Femur (tissue), 1 donor: ENCODE results near the gene ABHD16B.
A peak's percentile ranks its signal among the peaks of the same experiment; 100 is the strongest.
"Not testable (repeated sequence)": the region's sequence is repeated elsewhere in the genome, so short reads cannot be mapped to it uniquely, and the experiment has no call there.

Experiments used
- DNase-seq: peaks from one replicate; pipeline ENCODE4 v3.0.0-alpha.2; 2017

The ABHD16B gene

DNA sequence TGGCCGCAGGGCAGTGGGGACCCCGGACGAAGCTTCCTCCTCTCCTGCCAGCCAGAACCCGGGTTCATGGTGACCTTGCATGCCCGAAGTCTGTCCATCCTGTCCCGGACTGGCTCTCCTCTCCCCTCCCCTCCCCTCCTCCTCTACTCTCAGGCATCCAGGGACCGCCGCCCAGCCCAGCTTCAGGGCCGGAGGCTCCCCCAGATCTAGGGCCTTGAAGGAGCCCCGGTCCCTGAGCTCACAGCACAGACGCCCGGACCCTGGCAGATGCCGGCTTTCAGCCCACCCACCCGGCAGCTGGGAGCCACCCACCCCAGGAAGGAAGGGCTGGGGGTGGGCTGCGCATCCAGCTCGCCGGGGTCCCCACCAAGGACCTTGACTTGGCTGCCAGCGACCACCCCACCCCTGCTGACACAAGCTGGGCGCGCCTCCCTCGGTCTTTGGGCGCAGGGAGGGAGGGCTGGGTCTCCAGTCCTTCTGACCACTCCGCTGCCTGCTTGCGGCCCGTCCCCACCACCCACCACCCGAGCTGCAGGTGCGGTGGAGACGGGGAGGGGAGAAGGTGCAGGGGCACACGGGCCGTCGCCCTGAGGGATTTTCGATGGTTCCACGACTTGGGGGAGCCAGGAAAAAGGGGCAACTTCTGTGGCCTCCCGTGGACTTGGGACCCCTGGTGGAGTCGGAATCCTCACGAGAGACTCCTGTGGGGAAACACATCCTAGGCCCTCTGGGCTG lies 5.8 kb upstream of the ABHD16B start:
- no peak for DNase-seq

DNA sequence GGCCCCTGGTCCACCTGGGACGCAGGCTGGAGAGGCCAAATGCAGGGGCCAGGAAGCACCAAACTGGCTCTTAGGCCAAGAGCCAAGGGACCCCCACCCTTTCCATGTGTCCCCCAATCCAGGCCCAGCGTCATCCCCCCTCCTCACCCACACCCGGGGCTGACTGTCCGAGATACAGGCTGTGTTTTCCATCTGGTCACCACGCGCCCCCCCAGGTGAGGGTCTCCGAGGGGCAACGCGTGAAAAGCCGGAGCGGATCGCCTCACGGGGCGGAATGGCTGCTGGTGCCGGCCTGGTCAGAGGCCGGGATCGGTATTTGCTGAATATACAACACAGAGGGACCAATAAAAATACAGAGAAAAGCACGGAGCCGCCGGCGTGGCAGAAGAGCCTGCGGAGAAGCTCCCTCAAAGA lies 5.2 kb upstream of the ABHD16B start:
- DNase-seq = no peak

DNA sequence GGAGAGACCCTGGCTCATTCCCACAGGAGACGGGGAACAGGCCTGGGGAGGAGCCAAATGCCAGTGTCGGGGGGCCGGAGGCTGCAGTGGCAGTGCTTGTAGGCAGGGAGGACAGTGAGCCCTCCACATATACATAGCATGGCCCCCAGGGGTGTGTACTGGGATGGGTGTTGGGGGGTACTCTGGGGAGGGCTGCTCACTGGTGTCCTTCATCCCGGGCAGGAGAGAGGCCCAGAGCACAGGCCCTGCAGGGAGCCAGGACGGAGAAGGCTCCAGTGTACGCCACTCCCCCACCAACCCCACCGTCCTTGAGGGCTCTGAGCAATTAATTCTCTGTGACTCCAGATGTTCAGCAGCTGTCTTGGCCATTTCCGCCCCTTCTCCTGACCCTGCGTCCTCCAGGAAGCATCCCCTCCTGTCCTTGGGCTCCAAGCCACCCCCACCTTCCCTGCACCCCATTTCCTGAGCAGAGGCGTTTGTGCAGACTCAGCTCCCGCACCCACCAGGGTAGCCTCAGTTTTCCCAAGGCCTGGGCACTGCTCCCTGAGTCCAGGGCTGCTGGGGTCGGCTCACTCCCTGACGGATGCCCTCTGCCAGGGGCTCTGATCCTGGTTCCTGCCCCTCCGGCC lies 3.4 kb upstream of the ABHD16B start:
- DNase-seq = peak; percentile 69

DNA sequence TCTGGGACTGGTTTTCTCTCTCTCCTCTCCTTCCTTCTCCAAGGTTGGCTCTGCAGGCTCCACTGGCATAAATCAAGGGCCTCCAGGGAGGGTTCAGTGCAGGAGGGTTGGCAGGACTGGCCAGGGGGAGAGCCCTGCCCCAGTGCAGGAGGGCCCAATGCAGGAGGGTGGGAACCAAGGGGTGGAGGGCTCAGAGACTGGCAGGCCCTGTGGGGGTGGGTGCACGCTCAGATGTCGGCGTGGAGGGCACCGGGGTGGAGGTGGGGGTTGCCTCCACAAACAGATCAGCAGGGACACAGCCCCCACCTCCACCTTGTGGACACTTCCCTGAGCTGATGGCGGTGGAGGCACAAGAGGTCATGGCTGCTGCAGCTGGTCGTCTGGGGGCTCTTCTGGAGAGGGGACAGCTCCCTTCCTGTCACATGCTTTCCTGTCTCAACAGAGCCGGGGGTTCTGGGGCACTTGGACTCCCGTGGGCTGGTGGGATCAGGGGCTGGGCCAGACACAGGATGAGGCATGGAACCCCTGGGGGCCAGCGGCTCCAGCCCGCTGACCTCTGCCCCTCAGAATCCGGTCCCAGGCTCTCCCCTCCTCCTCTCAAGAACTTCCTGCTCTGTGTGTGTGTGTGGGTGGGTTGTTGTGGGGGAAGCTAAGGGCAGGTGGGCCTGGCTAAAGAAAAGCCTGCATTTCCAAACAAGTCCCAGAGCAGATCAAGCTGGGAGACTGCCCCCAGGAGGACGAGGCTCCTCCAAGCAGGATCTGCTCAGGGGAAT lies 2.7 kb upstream of the ABHD16B start:
- peak; percentile 71 for DNase-seq

DNA sequence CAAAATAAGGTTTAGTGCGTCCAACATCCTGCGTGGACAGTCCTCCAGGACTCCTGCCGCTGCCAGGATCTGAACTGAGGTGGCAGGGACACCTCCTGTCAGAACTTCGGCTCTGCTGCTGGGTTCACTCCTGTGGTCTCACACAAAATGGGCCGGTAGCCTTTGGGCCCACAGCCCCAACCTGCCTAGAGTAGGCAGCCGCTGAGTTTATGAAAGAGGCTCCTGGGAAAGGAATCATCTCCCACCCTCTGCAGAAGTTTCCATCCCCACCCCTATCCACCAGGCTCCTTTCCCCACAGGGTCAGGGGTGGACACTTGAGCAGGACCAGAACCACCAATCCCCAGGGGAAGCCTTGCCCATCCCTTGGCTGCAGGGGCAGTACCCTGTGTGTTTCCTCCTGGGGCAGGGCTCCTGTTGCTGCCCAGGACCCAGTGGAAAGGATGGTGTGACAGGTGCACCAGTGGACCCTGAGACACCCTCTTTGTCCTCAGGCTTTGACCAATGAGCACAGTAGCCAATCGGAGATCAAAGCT lies 2.1 kb upstream of the ABHD16B start:
- DNase-seq = no peak

DNA sequence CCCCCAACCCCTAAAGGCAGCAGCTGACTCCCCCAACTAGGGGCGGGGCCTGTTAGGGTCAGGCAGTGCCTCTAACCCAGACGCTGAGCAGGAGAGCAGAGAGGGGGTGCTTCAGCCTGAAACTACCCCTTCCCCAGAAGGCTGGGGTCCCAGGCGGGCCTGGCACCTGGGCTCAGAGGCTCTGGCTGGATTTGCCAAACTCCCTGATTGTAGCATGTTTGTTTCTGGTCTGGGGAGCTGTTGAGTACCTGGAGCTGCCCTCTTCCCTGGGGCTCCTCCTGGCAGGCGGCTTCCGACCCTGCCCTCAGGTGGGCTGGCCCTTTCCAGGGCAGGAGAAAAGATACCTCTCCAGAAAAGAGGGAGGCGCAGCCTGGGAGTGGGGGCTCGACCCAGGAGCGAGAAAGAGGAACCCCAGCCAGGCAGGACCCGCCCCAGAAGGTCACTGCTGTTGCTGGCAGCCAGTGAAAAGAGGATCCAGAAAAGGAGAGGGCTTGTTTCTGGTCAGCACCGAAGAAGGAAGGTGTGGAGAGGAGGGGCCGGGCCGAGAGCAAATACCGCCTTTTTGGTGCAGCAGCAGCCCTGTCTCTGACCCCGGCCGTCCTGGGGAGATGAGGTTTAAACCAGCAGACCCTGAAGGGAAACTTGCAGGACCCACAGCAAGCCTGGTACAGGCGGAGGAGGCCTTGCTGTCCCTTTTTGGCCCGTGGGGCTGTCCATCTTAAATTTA lies 810 bp upstream of the ABHD16B start:
- DNase-seq = no peak

DNA sequence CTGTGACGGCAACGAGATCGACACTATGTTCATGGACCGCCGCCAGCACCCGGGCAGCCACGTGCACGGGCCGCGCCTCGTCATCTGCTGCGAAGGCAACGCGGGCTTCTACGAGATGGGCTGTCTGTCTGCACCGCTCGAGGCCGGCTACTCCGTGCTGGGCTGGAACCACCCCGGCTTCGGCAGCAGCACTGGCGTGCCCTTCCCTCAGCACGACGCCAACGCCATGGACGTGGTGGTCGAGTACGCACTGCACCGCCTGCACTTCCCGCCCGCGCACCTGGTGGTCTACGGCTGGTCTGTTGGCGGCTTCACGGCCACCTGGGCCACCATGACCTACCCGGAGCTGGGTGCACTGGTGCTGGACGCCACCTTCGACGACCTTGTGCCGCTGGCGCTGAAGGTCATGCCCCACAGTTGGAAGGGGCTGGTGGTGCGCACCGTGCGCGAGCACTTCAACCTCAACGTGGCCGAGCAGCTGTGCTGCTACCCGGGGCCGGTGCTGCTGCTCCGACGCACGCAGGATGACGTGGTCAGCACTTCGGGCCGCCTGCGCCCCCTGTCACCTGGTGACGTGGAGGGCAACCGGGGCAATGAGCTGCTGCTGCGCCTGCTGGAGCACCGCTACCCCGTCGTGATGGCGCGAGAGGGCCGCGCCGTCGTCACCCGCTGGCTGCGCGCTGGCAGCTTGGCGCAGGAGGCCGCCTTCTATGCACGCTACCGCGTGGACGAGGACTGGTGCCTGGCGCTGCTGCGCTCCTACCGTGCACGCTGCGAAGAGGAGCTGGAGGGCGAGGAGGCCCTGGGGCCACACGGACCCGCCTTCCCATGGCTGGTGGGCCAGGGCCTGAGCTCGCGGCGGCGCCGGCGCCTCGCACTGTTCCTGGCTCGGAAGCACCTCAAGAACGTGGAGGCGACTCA lies 943 bp downstream of the ABHD16B start:
- DNase-seq = no peak

DNA sequence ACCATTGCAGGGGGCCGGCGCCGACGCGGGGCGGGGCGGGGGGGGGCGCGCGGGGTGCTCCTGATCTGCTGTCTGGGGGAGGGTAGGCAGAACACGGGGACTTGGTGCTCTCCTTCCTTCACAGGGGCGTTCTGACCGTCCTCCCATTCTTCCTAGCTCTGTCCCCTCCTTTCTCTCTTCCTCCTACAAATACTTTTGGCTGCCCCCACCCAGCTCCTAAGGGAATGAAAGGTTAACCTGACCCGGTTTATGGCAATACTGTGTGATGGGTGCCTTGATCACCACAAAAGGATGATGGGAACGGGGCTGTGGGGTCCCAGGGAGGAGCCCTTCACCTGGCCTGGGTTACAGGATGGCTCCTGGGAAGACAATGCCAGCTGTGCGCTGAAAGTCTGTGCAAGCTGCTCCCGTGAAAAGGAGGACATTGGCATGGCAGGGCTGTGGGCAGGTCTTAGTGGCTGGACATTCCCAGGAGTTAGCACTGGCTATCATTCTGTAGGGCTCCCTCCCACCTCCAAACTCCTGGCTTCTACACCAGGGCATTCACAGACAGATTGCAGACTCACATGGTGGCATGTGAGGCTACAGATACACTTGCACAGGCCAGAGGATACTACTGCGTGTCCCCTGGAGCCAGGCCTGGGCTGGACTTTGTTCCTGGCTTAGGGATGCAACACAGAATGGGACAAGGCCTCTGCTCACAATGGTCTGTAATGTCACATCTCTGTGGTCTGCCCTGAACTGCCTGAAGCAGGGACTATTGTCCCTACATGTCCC lies 1.9 kb downstream of the ABHD16B start:
- DNase-seq = no peak

DNA sequence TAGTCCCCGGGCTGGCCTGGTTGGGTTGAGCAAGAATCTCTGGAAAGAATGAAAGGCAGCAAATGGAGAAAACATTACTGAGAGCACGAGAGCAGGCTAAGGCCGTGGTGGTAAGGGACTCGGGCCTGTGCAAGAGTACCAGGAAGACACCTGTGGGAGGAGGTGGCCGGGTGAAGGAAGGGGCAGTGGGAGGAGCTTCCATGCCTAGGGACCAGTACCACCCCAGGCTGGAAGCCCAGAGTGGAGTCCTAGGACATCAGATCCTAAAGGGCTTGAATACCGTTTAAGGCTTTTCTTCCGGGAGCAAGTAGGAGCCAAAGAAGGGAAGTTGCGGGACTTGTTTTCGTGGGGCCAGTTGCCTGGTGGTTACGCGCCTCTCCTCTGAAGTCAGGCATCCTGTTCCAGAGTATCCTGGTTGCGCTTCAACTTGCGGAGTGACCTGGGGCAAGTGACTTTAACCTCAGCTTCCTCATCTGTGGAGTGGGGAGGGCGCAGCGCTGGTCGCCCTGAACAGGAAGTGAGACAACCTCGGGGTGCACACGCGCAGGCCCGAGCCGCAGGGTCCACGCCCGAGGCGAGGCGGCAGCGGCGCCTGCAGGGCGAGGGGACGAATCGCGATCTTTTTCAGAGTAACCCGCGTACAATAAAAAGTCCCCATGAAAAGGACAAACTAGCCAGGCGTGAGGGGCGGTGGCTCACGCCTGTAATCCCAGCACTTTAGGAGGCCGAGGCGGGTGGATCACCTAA lies 2.7 kb downstream of the ABHD16B start:
- peak; percentile 86 for DNase-seq

DNA sequence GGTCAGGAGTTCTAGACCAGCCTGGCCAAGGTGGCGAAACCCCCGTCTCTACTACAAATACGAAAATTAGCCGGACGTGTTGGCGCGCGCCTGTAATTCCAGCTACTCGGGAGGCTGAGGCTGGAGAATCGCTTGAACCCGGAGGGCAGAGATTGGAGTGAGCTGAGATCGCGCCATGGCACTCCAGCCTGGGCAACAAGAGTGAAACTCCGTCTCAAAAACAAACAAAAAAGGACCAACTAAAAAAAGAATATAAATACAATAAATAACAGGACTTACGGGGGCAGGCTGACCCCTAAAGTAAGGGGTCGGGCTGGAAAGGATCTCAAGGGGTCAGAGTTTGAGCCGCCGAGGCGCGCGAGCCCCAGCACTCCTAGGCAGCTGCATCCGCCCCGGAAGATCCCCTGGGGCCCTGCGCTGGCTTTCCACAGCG lies 3.3 kb downstream of the ABHD16B start:
- DNase-seq = no peak

DNA sequence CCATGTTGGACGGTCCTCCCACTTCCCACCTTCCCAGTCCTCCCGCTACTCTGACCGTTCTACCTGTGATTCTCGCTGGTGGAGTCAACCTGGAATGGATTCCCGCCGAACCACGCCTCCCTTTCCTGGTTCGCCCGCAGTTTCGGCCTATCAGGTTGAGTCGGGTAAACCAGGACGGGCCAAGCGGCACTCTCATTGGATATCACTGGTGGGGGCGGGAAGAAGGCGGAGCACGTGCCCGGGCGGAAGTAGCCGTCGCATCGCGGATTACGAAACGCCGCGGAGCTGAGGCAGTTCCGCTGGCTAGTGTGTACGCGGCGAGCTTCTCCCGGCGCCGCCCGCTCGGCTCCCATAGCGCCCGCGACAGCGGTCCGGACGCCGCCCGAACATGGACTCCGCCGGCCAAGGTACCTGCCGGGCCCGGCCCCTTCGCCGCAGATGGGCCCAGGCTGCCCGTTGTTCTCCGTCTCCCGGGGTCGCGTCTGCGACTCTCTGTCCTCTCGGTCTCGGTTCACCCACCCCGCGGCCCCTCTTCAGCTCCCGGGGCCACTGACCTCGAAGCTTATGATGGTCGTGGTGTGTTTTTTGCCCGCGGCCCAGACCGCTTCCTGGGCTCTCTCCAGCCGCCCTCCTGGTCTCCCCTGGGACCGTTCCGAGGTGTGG lies 3.8 kb downstream of the ABHD16B start, which contains the start of gene TPD52L2:
TPD52L2 (plus strand) TSS at position 293 of the 663 bp plus-strand sequence; CDS start at position 389, 96 bp downstream.
- peak; percentile 99 for DNase-seq

DNA sequence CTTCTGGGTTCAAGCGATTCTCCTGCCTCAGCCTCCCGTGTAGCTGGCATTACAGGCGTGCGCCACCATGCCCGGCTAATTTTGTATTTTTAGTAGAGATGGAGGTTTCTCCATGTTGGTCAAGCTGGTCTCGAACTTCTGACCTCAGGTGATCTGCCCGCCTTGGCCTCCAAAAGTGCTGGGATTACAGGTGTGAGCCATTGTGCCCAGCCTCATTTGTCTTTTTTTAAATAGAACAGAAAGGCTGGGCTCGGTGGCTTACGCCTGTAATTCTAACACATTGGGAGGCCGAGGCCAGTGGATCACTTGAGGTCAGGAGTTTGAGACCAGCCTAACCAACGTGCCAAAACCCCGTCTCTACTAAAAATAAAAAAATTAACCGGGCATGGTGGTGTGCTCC lies 5.7 kb downstream of the ABHD16B start:
- DNase-seq = not testable (repeated sequence)

DNA sequence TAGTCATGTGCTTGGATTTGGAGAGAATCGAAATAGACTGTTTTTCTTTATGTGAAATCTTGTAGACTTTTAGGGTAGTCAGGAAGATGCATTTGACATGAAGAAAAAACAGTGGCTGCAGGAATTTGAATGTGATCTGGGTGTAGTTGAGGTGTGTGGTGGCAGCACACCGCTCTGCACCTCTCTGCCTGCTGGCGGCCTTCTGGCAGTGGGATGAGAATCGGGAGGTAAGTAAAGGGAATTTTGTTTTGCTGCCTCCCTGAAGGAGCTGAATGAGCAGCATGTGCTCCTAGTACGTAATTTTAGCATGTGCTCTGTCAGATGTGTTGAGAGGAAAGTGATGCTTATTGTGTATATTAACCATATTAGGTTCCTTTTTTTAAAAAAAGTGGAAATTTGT lies 7.0 kb downstream of the ABHD16B start:
- no peak for DNase-seq

DNA sequence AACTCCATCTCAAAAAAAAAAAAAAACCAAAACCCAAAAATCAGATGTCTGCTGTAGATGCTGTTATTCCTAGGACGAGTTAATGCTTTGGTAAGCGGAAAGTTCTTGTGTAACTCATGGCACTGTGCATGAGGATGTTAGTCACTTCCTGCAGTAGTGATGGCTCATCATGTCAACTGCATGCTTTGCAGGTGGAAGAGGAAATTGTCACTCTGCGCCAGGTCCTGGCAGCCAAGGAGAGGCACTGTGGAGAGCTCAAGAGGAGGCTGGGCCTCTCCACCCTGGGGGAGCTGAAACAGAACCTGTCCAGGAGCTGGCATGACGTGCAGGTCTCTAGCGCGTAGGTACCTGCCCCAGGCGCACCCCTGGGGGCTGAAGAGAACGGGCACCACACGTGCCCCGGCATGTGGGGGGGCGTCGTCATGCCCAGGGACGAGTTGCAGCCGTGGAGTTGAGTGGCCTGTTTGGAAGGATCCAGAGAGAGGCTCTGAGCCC lies 12.2 kb downstream of the ABHD16B start:
- DNase-seq = peak; percentile 67

DNA sequence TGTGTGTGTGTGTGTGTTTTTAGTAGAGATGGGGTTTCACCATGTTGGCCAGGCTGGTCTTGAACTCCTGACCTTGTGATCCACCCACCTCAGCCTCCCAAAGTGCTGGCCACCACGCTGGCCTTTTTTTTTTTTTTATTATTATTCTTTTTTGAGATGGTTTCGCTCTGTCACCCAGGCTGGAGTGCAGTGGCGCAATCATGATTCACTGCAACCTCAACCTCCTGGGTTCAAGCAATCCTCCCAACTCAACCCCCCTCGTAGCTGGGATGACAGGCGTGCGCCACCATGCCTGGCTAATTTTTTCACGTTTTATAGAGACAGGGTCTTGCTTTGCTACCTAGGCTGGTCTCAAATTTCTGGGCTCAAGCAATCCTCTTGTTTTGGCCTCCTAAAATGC lies 12.9 kb downstream of the ABHD16B start:
- DNase-seq = not testable (repeated sequence)

DNA sequence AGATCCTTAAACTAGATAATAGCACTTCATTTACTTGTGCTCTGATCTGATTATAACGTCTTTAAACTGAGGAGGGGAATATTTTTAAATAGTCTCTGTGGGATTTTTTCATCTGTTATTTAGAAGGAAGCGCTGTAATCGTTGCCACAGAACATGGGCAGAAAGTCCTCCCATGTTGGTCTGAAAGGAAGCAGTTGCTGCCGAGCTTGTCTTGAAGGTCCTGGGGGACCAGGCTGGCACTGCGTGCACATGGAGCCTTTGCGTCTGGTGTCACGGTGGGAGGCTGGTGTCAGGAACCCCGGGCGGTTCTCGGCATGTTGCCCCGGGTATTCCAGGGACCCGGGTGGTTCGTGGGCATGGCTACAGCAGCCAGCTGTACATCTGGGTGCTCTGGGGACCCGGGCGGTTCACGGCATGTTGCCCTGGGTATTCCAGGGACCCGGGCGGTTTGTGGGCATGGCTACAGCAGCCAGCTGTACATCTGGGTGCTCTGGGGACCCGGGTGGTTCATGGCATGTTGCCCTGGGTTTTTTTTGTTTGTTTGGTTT lies 15.3 kb downstream of the ABHD16B start:
- no peak for DNase-seq

DNA sequence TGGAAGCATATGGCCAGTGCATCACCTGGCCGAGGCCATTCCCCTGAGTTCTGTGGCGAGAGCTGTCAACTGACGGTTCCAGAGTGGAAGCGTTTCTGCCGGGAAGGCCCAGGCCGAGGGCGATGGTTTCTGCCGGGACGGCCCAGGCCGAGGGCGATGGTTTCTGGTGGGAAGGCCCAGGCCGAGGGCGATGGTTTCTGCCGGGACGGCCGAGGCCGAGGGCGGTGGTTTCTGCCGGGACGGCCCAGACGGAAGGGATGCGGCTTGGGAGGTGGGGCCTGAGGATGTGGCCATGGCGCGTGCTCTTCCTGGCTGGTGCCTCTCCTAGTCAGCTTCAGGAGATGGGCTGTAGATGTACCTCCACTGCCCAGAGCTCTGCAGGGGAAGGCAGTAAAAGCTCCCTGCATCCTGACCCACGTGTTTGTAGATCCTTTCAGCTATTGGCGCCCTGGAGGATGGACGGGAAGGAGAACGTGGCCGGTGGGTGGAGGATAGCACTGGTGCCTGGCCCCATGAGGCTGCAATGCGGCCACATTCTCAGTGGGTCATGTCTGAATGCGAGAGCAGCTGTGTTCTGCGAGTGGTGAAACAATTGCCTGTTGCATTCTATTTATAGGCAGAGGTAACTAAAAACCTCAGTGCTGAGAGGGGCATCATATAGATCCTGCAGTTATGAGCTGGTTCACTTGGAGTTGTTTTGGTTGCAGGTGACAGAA lies 16.6 kb downstream of the ABHD16B start:
- no peak for DNase-seq
